GM12801 (cell line): ENCODE measurements around the gene TENM3.

ENCODE experiments used
- CTCF ChIP-seq: IDR thresholded peaks from one replicate; pipeline ENCODE4 v1.5.1; 2011; ENCODE audit warnings: control low read depth; ENCODE audit not compliant: insufficient read length; ENCODE audit errors: extremely low read depth

The TENM3 gene

GRCh38 chr4:182711211-182711610 is 468.0 kb downstream of the TENM3 start:
- no peak for TF ChIP-seq CTCF

GRCh38 chr4:182715548-182715947 is 472.3 kb downstream of the TENM3 start:
- no peak for TF ChIP-seq CTCF

GRCh38 chr4:182716192-182716591 is 473.0 kb downstream of the TENM3 start:
- no peak for TF ChIP-seq CTCF

- no peak for TF ChIP-seq CTCF
Measured at GRCh38 chr4:182717788-182718583, 474.8 kb downstream of the TENM3 start.

GRCh38 chr4:182724414-182724813 is 481.2 kb downstream of the TENM3 start:
- TF ChIP-seq CTCF, result no peak

- no peak for TF ChIP-seq CTCF
Measured at GRCh38 chr4:182729516-182729915, 486.3 kb downstream of the TENM3 start.

GRCh38 chr4:182730791-182731190 is 487.6 kb downstream of the TENM3 start:
- no peak for TF ChIP-seq CTCF

- TF ChIP-seq CTCF, result no peak
Measured at GRCh38 chr4:182736207-182736606, 493.0 kb downstream of the TENM3 start.
